Keratinocyte (primary cell): ENCODE measurements around the gene NAT16. TPM values are rescaled to one million over a fixed set of nuclear protein-coding genes. Genes with fewer than 3 reads are reported as not detected.

ENCODE experiments used
- DNase-seq: peaks from one replicate; pipeline ENCODE4 v3.0.0-alpha.2; 2011; ENCODE audit warnings: low read depth, missing footprints, low spot score
- FAIRE-seq: peaks from 2 replicates; lab custom pipeline; 2011; peaks lifted over from hg19 to GRCh38; lab: Jason Lieb, UNC
- H2AFZ ChIP-seq: 2 replicates; pipeline ENCODE4 v1.6.0; 2012; ENCODE audit warnings: low read length, control low read depth, inconsistent platforms; ENCODE audit not compliant: control insufficient read depth
- H3K27ac ChIP-seq: 2 replicates; pipeline ENCODE4 v1.5.1; 2011; ENCODE audit warnings: low read length; ENCODE audit not compliant: control insufficient read depth, insufficient read depth
- H3K27me3 ChIP-seq: 3 replicates; pipeline ENCODE4 v1.6.0; 2011; ENCODE audit warnings: low read length; ENCODE audit not compliant: control insufficient read depth, insufficient read depth; ENCODE audit errors: extremely low read depth
- H3K36me3 ChIP-seq, 2 experiments: 2 replicates in 1 of 2; 3 replicates in 1 of 2; pipeline ENCODE4 v1.5.1; 2011; ENCODE audit warnings: low read length in 2 of 2, mild to moderate bottlenecking in 1 of 2; ENCODE audit not compliant: control insufficient read depth in 2 of 2, insufficient read depth in 2 of 2; ENCODE audit errors: extremely low read depth in 1 of 2
- H3K4me1 ChIP-seq: 3 replicates; pipeline ENCODE4 v1.5.1; 2011; ENCODE audit warnings: low read length; ENCODE audit not compliant: control insufficient read depth, insufficient read depth; ENCODE audit errors: extremely low read depth
- H3K4me2 ChIP-seq: 3 replicates; pipeline ENCODE4 v1.6.0; 2011; ENCODE audit warnings: low read depth, low read length; ENCODE audit not compliant: control insufficient read depth, insufficient read depth; ENCODE audit errors: extremely low read depth
- H3K4me3 ChIP-seq, 3 experiments: fragments of 200-600 bp in 1 of 3; sonication (generic) in 1 of 3; 2 replicates in 2 of 3; 3 replicates in 1 of 3; pipeline ENCODE4 v1.5.1; 2011 to 2016; ENCODE audit warnings: low read length in 3 of 3, mild to moderate bottlenecking in 3 of 3, control low read depth in 2 of 3, inconsistent platforms in 1 of 3, low read depth in 1 of 3, mixed read lengths in 1 of 3, mixed run types in 1 of 3, moderate library complexity in 1 of 3; ENCODE audit not compliant: control insufficient read depth in 2 of 3, insufficient read depth in 2 of 3; ENCODE audit errors: extremely low read depth in 1 of 3
- H3K79me2 ChIP-seq: 2 replicates; pipeline ENCODE4 v1.6.0; 2012; ENCODE audit warnings: low read length; ENCODE audit not compliant: control insufficient read depth, insufficient read depth
- H3K9ac ChIP-seq: 3 replicates; pipeline ENCODE4 v1.6.0; 2011; ENCODE audit warnings: low read length; ENCODE audit not compliant: control insufficient read depth, insufficient read depth; ENCODE audit errors: extremely low read depth
- H3K9me1 ChIP-seq: 3 replicates; pipeline ENCODE4 v1.6.0; 2011; ENCODE audit warnings: low read length; ENCODE audit not compliant: control insufficient read depth, insufficient read depth; ENCODE audit errors: extremely low read depth
- H3K9me3 ChIP-seq: 2 replicates; pipeline ENCODE4 v1.5.1; 2012; ENCODE audit warnings: low read depth, low read length; ENCODE audit not compliant: control insufficient read depth
- H4K20me1 ChIP-seq: 3 replicates; pipeline ENCODE4 v1.6.0; 2011; ENCODE audit warnings: low read length; ENCODE audit not compliant: control insufficient read depth, insufficient read depth; ENCODE audit errors: extremely low read depth
- CTCF ChIP-seq, 3 experiments: IDR thresholded peaks in 1 of 3; conservative IDR thresholded peaks in 1 of 3; optimal IDR thresholded peaks in 1 of 3; 2 replicates in 2 of 3; 3 replicates in 1 of 3; pipeline versions ENCODE3 to v1.5.1; 2011; ENCODE audit warnings: low read length in 3 of 3, mild to moderate bottlenecking in 3 of 3, moderate library complexity in 2 of 3, control low read depth in 1 of 3, inconsistent platforms in 1 of 3; ENCODE audit not compliant: insufficient read depth in 2 of 3; ENCODE audit errors: extremely low read depth in 1 of 3
- EZH2 ChIP-seq: IDR thresholded peaks from one replicate; pipeline ENCODE4 v1.6.1; 2012; ENCODE audit warnings: inconsistent platforms, mild to moderate bottlenecking, low read length, moderate library complexity
- dilution Hi-C: fragments of 300-500 bp; cut with MboI; formaldehyde crosslinking; loops from one replicate; pipeline ENCODE4 v1.7.0; 2020; ENCODE audit warnings: low sequenced_read_pairs; ENCODE audit not compliant: extremely low pct_ligation_motif_present
- polyA plus RNA-seq, 5 experiments: library from polyadenylated mRNA; depleted of rRNA in 3 of 5; stranded (reverse) in 3 of 5; stranded (forward) in 1 of 5; unstranded in 1 of 5; fragments of >200 nt; gene quantifications; 1 replicate in 1 of 5; 2 replicates in 3 of 5; 3 replicates in 1 of 5; pipeline versions ENCODE4 v1.2.1 to v1.2.3, GENCODE V29; 2011 to 2012; ENCODE audit warnings: missing spikeins in 2 of 5, low read depth in 1 of 5, low replicate concordance in 1 of 5

NAT16 gene
- polyA plus RNA-seq, 1 donor (not counting 4 experiments of a cell fraction or from before 2014, with no cell fraction given): not detected

- TF ChIP-seq CTCF (optimal IDR thresholded peaks at IDR 0.05 in 1 of 3, IDR thresholded peaks at IDR 0.05 in 1 of 3, conservative IDR thresholded peaks at IDR 0.05 in 1 of 3; ENCODE audit: extremely low read depth in 1 of 3, insufficient read depth in 2 of 3, low read length in 3 of 3) (no peak), EZH2 (no peak)
- Histone ChIP-seq H3K4me3 (no peak overlapping the region), H3K4me2 (no peak overlapping the region), H3K27me3 (no peaks in the 10 kb centered on the region), H3K79me2 (peaks cover 17% of the 10 kb centered on the region), H3K9me1 (peaks cover 2% of the 10 kb centered on the region), H3K4me1 (peaks cover 45% of the 10 kb centered on the region), H3K9ac (no peak overlapping the region), H4K20me1 (peaks cover 8% of the 10 kb centered on the region), H3K9me3 (no peaks in the 10 kb centered on the region), H3K27ac (no peak overlapping the region), H2AFZ (no peak overlapping the region), H3K36me3 (peaks cover 26 to 42% of the 10 kb centered on the region in 2 experiments)
- DNase-seq (no peak), FAIRE-seq (no peak)
- dilution Hi-C loops: no loop called here
These were observed 50.4 kb downstream of the NAT16 start for GRCh38 chr7:101129603-101130117.

- H3K36me3 ChIP-seq: peaks cover 19 to 33% of the 10 kb centered on the region in 2 experiments
- H3K4me3 ChIP-seq: peak overlapping the region; percentile 45 to 86 (median 78)
- H3K27me3 ChIP-seq: no peaks in the 10 kb centered on the region
- FAIRE-seq (no peak), DNase-seq (no peak)
- H3K4me2 ChIP-seq: peak overlapping the region; percentile 93
- H3K27ac ChIP-seq: peak overlapping the region; percentile 88
- H3K9ac ChIP-seq: peak overlapping the region; percentile 83
- H2AFZ ChIP-seq: no peak overlapping the region
- peaks cover 37% of the 10 kb centered on the region for H3K4me1 ChIP-seq
- peaks cover 17% of the 10 kb centered on the region for H3K79me2 ChIP-seq
- H3K9me1 ChIP-seq: peaks cover 2% of the 10 kb centered on the region
- dilution Hi-C loops: no loop called here
- H3K9me3 ChIP-seq: no peaks in the 10 kb centered on the region
- no peak for TF ChIP-seq CTCF (optimal IDR thresholded peaks at IDR 0.05 in 1 of 3, IDR thresholded peaks at IDR 0.05 in 1 of 3, conservative IDR thresholded peaks at IDR 0.05 in 1 of 3; ENCODE audit: extremely low read depth in 1 of 3, insufficient read depth in 2 of 3, low read length in 3 of 3)
- no peak for TF ChIP-seq EZH2
- H4K20me1 ChIP-seq: peaks cover 5% of the 10 kb centered on the region
These were observed 51.9 kb downstream of the NAT16 start for GRCh38 chr7:101128040-101128834.
